PC-3 (cell line): Measurements from ENCODE around the gene ESRP2. TPM values are rescaled to one million over a fixed set of nuclear protein-coding genes. Genes with fewer than 3 reads are reported as not detected.

ENCODE experiments used
- ATAC-seq: fragments of 200-7000 bp; cut with Tn5 transposase; 2 replicates; pipeline ENCODE4 v1.9.1; 2020; ENCODE audit warnings: mild to moderate bottlenecking, moderate library complexity
- BruUV-seq: library from RNA; stranded (reverse); fragments of 400-500 nt; replicated peaks from 2 replicates; lab custom pipeline; 2021; lab: Mats Ljungman, UMichigan
- CTCF ChIA-PET: fragments of 300-600 bp; sonication (Branson Sonifier 250); formaldehyde crosslinking; loops from one replicate; lab custom pipeline; 2022; ENCODE audit warnings: antibody characterized with exemption; lab: Charles Lee
- POLR2A ChIA-PET: fragments of 300-600 bp; sonication (Branson Sonifier 250); formaldehyde crosslinking; loops from one replicate; lab custom pipeline; 2022; ENCODE audit warnings: antibody characterized with exemption; ENCODE audit not compliant: unreplicated experiment; lab: Charles Lee
- DNase-seq: peaks from one replicate; pipeline ENCODE4 v3.0.0-alpha.2; 2015
- H2AFZ ChIP-seq: fragments of 300-600 bp; sonication (generic); 2 replicates; pipeline ENCODE4 v1.6.0; 2016; ENCODE audit warnings: antibody characterized with exemption, low read length
- H3F3A ChIP-seq: fragments of 300-600 bp; sonication (generic); one replicate; pipeline ENCODE4 v1.6.0; 2017; ENCODE audit warnings: antibody characterized with exemption, low read length, control low read depth, mild to moderate bottlenecking; ENCODE audit not compliant: unreplicated experiment
- H3K27ac ChIP-seq: fragments of 300-600 bp; sonication (generic); 2 replicates; pipeline ENCODE4 v1.5.1; 2016; ENCODE audit warnings: mild to moderate bottlenecking, low read length
- H3K27me3 ChIP-seq: fragments of 300-600 bp; sonication (generic); 2 replicates; pipeline ENCODE4 v1.6.1; 2016; ENCODE audit warnings: low read length, mixed read lengths
- H3K36me3 ChIP-seq: fragments of 300-600 bp; sonication (generic); 2 replicates; pipeline ENCODE4 v1.6.1; 2016; ENCODE audit warnings: low read depth, mixed run types, low read length, mixed read lengths
- H3K4me1 ChIP-seq: fragments of 300-600 bp; sonication (generic); 2 replicates; pipeline ENCODE4 v1.5.1; 2016; ENCODE audit warnings: low read length; ENCODE audit not compliant: insufficient read depth
- H3K4me2 ChIP-seq: fragments of 300-600 bp; sonication (generic); 2 replicates; pipeline ENCODE4 v1.6.0; 2016; ENCODE audit warnings: low read length
- H3K4me3 ChIP-seq: fragments of 300-600 bp; sonication (generic); 2 replicates; pipeline ENCODE4 v1.5.1; 2016; ENCODE audit warnings: mild to moderate bottlenecking, low read length, mixed read lengths
- H3K79me2 ChIP-seq: fragments of 300-600 bp; sonication (generic); 2 replicates; pipeline ENCODE4 v1.6.1; 2017; ENCODE audit warnings: low read length, mixed read lengths
- H3K9ac ChIP-seq: fragments of 300-600 bp; sonication (generic); 2 replicates; pipeline ENCODE4 v1.6.0; 2016; ENCODE audit warnings: mild to moderate bottlenecking, low read length
- H3K9me2 ChIP-seq: fragments of 300-600 bp; sonication (generic); replicated peaks from 2 replicates; pipeline ENCODE4 v1.6.1; 2016; ENCODE audit warnings: mixed run types, low read length, mixed read lengths
- H3K9me3 ChIP-seq: fragments of 300-600 bp; sonication (generic); 2 replicates; pipeline ENCODE4 v1.6.1; 2016; ENCODE audit warnings: low read length, mixed read lengths
- H4K20me1 ChIP-seq: fragments of 300-600 bp; sonication (generic); 2 replicates; pipeline ENCODE4 v1.6.1; 2016; ENCODE audit warnings: low read length, mixed read lengths
- CTCF ChIP-seq: fragments of 300-600 bp; sonication (generic); conservative IDR thresholded peaks from 2 replicates; pipeline ENCODE4 v1.5.1; 2017; ENCODE audit warnings: antibody characterized with exemption, low read depth, mild to moderate bottlenecking, low read length
- EZH2 ChIP-seq: fragments of 300-600 bp; sonication (generic); IDR thresholded peaks from one replicate; pipeline ENCODE4 v1.6.1; 2017; ENCODE audit warnings: antibody characterized with exemption, mild to moderate bottlenecking, low read length; ENCODE audit not compliant: unreplicated experiment
- EZH2phosphoT487 ChIP-seq: fragments of 300-600 bp; sonication (generic); IDR thresholded peaks from 2 replicates; pipeline ENCODE4 v1.6.1; 2018; ENCODE audit warnings: mild to moderate bottlenecking, antibody characterized with exemption, low read length, borderline replicate concordance
- intact Hi-C: fragments of 100-400 bp; cut with micrococcal nuclease; formaldehyde crosslinking; loops from 2 replicates; pipeline ENCODE4 v1.9.0; 2023
- total RNA-seq: library from RNA; depleted of rRNA; stranded (reverse); fragments of >200 nt; gene quantifications from 2 replicates; pipeline ENCODE4 v1.2.3, GENCODE V29; 2014

Gene ESRP2
- total RNA-seq, 1 experiment from 2014 or later: 46.9 TPM

DNA sequence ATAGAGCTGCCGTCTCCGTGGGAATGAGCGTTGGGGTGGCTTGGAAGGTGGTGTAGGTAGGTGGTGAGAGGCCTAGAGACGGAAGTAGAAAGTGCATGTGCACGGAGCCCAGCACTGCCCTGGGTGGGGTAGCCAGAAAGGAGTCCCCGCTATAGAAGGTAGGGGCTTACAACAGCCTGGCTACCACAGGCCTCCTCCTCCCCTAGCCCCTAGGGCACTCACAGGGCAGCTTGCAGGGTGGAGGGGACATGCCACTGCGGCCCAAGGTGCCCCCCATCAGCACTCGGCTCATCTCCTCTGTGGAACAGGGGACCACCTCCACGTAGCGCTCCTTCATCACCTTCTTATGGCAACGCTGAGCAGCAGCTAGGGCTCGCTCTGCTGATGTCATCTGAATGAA is 5.0 kb downstream of the ESRP2 start:
- H2AFZ ChIP-seq: no peak overlapping the region
- H3K79me2 ChIP-seq: peaks cover 48% of the 10 kb centered on the region
- no peak overlapping the region for H3K27ac ChIP-seq
- no TSS peak for BruUV-seq
- no peaks in the 10 kb centered on the region for H3F3A ChIP-seq
- no peaks in the 10 kb centered on the region for H3K9me3 ChIP-seq
- H3K9ac ChIP-seq: no peak overlapping the region
- CTCF ChIA-PET: no interaction called here
- no peak for ATAC-seq
- POLR2A ChIA-PET: no interaction called here
- no peaks in the 10 kb centered on the region for H3K9me2 ChIP-seq
- H3K4me2 ChIP-seq: no peak overlapping the region
- H3K27me3 ChIP-seq: no peaks in the 10 kb centered on the region
- peaks cover 23% of the 10 kb centered on the region for H4K20me1 ChIP-seq
- intact Hi-C loops: no loop called here
- TF ChIP-seq EZH2phosphoT487 (no peak), CTCF (no peak), EZH2 (no peak)
- DNase-seq: no peak
- H3K36me3 ChIP-seq: peaks cover 30% of the 10 kb centered on the region
- no peak overlapping the region for H3K4me3 ChIP-seq
- H3K4me1 ChIP-seq: peaks cover 14% of the 10 kb centered on the region

- Histone ChIP-seq H3F3A (no peaks in the 10 kb centered on the region), H3K79me2 (peaks cover 40% of the 10 kb centered on the region), H3K4me1 (peaks cover 14% of the 10 kb centered on the region), H3K27me3 (no peaks in the 10 kb centered on the region), H3K9me3 (no peaks in the 10 kb centered on the region), H3K36me3 (peaks cover 30% of the 10 kb centered on the region), H3K4me3 (no peak overlapping the region), H3K9me2 (no peaks in the 10 kb centered on the region), H3K4me2 (no peak overlapping the region), H4K20me1 (peaks cover 23% of the 10 kb centered on the region), H2AFZ (no peak overlapping the region), H3K9ac (no peak overlapping the region), H3K27ac (no peak overlapping the region)
- intact Hi-C loops: no loop called here
- BruUV-seq: no TSS peak
- no peak for ATAC-seq
- ChIA-PET CTCF (no interaction called here), POLR2A (no interaction called here)
- no peak for DNase-seq
- TF ChIP-seq EZH2phosphoT487: no peak
- TF ChIP-seq EZH2: no peak
- no peak for TF ChIP-seq CTCF
Observed at GRCh38 chr16:68230176-68230571, 5.8 kb downstream of the ESRP2 start.

DNA sequence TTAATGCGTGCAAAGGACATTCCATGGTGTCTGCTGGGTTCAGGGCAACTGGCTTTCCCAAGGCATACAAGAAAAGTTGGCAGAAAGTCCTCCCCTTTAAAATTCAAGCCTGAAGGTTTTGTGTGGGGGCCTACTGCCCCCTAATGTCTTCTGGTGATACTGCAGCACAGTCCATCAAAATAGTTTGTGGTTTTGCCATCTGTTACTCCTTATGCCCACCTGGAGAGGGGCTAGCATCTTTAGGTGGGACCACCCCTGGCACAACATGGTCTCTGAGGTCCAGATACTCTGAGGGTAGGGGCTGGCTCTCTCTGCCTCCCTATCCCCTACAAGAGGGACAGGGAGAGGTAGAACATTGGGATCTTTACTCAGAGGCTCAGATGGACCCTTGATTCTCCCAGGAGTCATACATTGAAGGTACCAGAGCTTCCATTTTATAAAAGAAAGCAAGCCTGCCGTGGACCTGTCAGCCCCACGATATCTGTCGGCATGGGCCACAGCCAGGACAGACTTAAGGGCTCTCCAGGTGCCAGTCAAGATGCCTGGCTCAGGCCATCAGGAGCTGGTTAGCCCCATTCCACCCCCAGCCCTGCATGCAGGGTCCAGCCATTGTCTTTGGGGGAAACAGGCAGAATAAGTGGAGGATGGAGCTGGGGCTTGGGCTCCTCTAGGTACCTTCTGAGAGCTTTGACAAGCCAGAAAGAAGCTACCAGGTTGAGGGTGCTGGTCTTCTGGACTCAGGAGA is 6.3 kb downstream of the ESRP2 start:
- Histone ChIP-seq H3K27ac (no peak overlapping the region), H3K36me3 (peaks cover 30% of the 10 kb centered on the region), H3K4me1 (peaks cover 13% of the 10 kb centered on the region), H3K79me2 (peaks cover 34% of the 10 kb centered on the region), H3K4me3 (no peak overlapping the region), H2AFZ (no peak overlapping the region), H3K9me2 (no peaks in the 10 kb centered on the region), H4K20me1 (peaks cover 23% of the 10 kb centered on the region), H3K27me3 (no peaks in the 10 kb centered on the region), H3F3A (no peaks in the 10 kb centered on the region), H3K4me2 (no peak overlapping the region), H3K9ac (no peak overlapping the region), H3K9me3 (no peaks in the 10 kb centered on the region)
- ChIA-PET CTCF (no interaction called here), POLR2A (no interaction called here)
- peak; percentile 64 for DNase-seq
- no peak for ATAC-seq
- intact Hi-C loops: loop anchor here (2.0 kb wide), 2 partner anchors 29 to 135 kb away; no protein-coding TSS in a partner anchor
- TF ChIP-seq EZH2phosphoT487 (no peak), CTCF (peak; percentile 81)
- no TSS peak for BruUV-seq
